Keratinocyte (primary cell): ENCODE measurements around the gene MLPH. TPM values are rescaled to one million over a fixed set of nuclear protein-coding genes. Genes with fewer than 3 reads are reported as not detected.

ENCODE experiments used
- DNase-seq: peaks from one replicate; pipeline ENCODE4 v3.0.0-alpha.2; 2011; ENCODE audit warnings: low read depth, missing footprints, low spot score
- FAIRE-seq: peaks from 2 replicates; lab custom pipeline; 2011; peaks lifted over from hg19 to GRCh38; lab: Jason Lieb, UNC
- H2AFZ ChIP-seq: 2 replicates; pipeline ENCODE4 v1.6.0; 2012; ENCODE audit warnings: low read length, control low read depth, inconsistent platforms; ENCODE audit not compliant: control insufficient read depth
- H3K27ac ChIP-seq: 2 replicates; pipeline ENCODE4 v1.5.1; 2011; ENCODE audit warnings: low read length; ENCODE audit not compliant: control insufficient read depth, insufficient read depth
- H3K27me3 ChIP-seq: 3 replicates; pipeline ENCODE4 v1.6.0; 2011; ENCODE audit warnings: low read length; ENCODE audit not compliant: control insufficient read depth, insufficient read depth; ENCODE audit errors: extremely low read depth
- H3K36me3 ChIP-seq, 2 experiments: 2 replicates in 1 of 2; 3 replicates in 1 of 2; pipeline ENCODE4 v1.5.1; 2011; ENCODE audit warnings: low read length in 2 of 2, mild to moderate bottlenecking in 1 of 2; ENCODE audit not compliant: control insufficient read depth in 2 of 2, insufficient read depth in 2 of 2; ENCODE audit errors: extremely low read depth in 1 of 2
- H3K4me1 ChIP-seq: 3 replicates; pipeline ENCODE4 v1.5.1; 2011; ENCODE audit warnings: low read length; ENCODE audit not compliant: control insufficient read depth, insufficient read depth; ENCODE audit errors: extremely low read depth
- H3K4me2 ChIP-seq: 3 replicates; pipeline ENCODE4 v1.6.0; 2011; ENCODE audit warnings: low read depth, low read length; ENCODE audit not compliant: control insufficient read depth, insufficient read depth; ENCODE audit errors: extremely low read depth
- H3K4me3 ChIP-seq, 3 experiments: fragments of 200-600 bp in 1 of 3; sonication (generic) in 1 of 3; 2 replicates in 2 of 3; 3 replicates in 1 of 3; pipeline ENCODE4 v1.5.1; 2011 to 2016; ENCODE audit warnings: low read length in 3 of 3, mild to moderate bottlenecking in 3 of 3, control low read depth in 2 of 3, inconsistent platforms in 1 of 3, low read depth in 1 of 3, mixed read lengths in 1 of 3, mixed run types in 1 of 3, moderate library complexity in 1 of 3; ENCODE audit not compliant: control insufficient read depth in 2 of 3, insufficient read depth in 2 of 3; ENCODE audit errors: extremely low read depth in 1 of 3
- H3K79me2 ChIP-seq: 2 replicates; pipeline ENCODE4 v1.6.0; 2012; ENCODE audit warnings: low read length; ENCODE audit not compliant: control insufficient read depth, insufficient read depth
- H3K9ac ChIP-seq: 3 replicates; pipeline ENCODE4 v1.6.0; 2011; ENCODE audit warnings: low read length; ENCODE audit not compliant: control insufficient read depth, insufficient read depth; ENCODE audit errors: extremely low read depth
- H3K9me1 ChIP-seq: 3 replicates; pipeline ENCODE4 v1.6.0; 2011; ENCODE audit warnings: low read length; ENCODE audit not compliant: control insufficient read depth, insufficient read depth; ENCODE audit errors: extremely low read depth
- H3K9me3 ChIP-seq: 2 replicates; pipeline ENCODE4 v1.5.1; 2012; ENCODE audit warnings: low read depth, low read length; ENCODE audit not compliant: control insufficient read depth
- H4K20me1 ChIP-seq: 3 replicates; pipeline ENCODE4 v1.6.0; 2011; ENCODE audit warnings: low read length; ENCODE audit not compliant: control insufficient read depth, insufficient read depth; ENCODE audit errors: extremely low read depth
- EZH2 ChIP-seq: IDR thresholded peaks from one replicate; pipeline ENCODE4 v1.6.1; 2012; ENCODE audit warnings: inconsistent platforms, mild to moderate bottlenecking, low read length, moderate library complexity
- dilution Hi-C: fragments of 300-500 bp; cut with MboI; formaldehyde crosslinking; loops from one replicate; pipeline ENCODE4 v1.7.0; 2020; ENCODE audit warnings: low sequenced_read_pairs; ENCODE audit not compliant: extremely low pct_ligation_motif_present
- polyA plus RNA-seq, 5 experiments: library from polyadenylated mRNA; depleted of rRNA in 3 of 5; stranded (reverse) in 3 of 5; stranded (forward) in 1 of 5; unstranded in 1 of 5; fragments of >200 nt; gene quantifications; 1 replicate in 1 of 5; 2 replicates in 3 of 5; 3 replicates in 1 of 5; pipeline versions ENCODE4 v1.2.1 to v1.2.3, GENCODE V29; 2011 to 2012; ENCODE audit warnings: missing spikeins in 2 of 5, low read depth in 1 of 5, low replicate concordance in 1 of 5
- TF ChIP-seq, protein P1 (sequence below), 3 experiments: IDR thresholded peaks in 1 of 3; conservative IDR thresholded peaks in 1 of 3; optimal IDR thresholded peaks in 1 of 3; 2 replicates in 2 of 3; 3 replicates in 1 of 3; pipeline versions ENCODE3 to v1.5.1; 2011; ENCODE audit warnings: low read length in 3 of 3, mild to moderate bottlenecking in 3 of 3, moderate library complexity in 2 of 3, control low read depth in 1 of 3, inconsistent platforms in 1 of 3; ENCODE audit not compliant: insufficient read depth in 2 of 3; ENCODE audit errors: extremely low read depth in 1 of 3

MLPH gene
- polyA plus RNA-seq, 1 donor (not counting 4 experiments of a cell fraction or from before 2014, with no cell fraction given) = 0.67 TPM

DNA sequence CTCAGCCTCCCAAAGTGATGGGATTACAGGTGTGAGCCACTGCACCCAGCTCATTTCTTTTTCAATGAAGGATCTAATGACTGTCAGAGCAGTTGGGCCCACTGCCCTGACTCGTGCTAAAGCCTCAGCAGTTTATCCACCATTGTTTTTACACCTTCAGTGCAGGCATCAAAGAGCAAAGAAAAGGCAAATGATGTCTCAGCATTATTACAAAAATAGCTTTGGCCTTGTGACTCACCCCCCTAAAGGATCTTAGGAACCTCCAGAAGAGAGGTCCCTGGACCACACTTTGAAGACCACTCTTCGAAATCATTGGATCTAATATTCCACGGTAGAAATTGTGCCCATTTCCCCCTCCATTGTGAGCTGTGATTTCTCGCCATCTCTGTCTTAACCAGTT, 21.3 kb downstream of the MLPH start:
- Histone ChIP-seq H2AFZ (no peak overlapping the region), H3K9me1 (no peaks in the 10 kb centered on the region), H3K4me2 (no peak overlapping the region), H3K79me2 (no peaks in the 10 kb centered on the region), H3K4me1 (no peaks in the 10 kb centered on the region), H3K36me3 (no peaks in the 10 kb centered on the region), H4K20me1 (no peaks in the 10 kb centered on the region), H3K9ac (no peak overlapping the region), H3K9me3 (no peaks in the 10 kb centered on the region), H3K27me3 (no peaks in the 10 kb centered on the region), H3K27ac (no peak overlapping the region), H3K4me3 (no peak overlapping the region)
- TF ChIP-seq, protein P1, sequence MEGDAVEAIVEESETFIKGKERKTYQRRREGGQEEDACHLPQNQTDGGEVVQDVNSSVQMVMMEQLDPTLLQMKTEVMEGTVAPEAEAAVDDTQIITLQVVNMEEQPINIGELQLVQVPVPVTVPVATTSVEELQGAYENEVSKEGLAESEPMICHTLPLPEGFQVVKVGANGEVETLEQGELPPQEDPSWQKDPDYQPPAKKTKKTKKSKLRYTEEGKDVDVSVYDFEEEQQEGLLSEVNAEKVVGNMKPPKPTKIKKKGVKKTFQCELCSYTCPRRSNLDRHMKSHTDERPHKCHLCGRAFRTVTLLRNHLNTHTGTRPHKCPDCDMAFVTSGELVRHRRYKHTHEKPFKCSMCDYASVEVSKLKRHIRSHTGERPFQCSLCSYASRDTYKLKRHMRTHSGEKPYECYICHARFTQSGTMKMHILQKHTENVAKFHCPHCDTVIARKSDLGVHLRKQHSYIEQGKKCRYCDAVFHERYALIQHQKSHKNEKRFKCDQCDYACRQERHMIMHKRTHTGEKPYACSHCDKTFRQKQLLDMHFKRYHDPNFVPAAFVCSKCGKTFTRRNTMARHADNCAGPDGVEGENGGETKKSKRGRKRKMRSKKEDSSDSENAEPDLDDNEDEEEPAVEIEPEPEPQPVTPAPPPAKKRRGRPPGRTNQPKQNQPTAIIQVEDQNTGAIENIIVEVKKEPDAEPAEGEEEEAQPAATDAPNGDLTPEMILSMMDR (optimal IDR thresholded peaks at IDR 0.05 in 1 of 3, IDR thresholded peaks at IDR 0.05 in 1 of 3, conservative IDR thresholded peaks at IDR 0.05 in 1 of 3; ENCODE audit: extremely low read depth in 1 of 3, insufficient read depth in 2 of 3, low read length in 3 of 3) = no peak
- no peak for TF ChIP-seq EZH2
- no peak for DNase-seq
- FAIRE-seq = no peak
- dilution Hi-C loops = no loop called here

GRCh38 chr2:237509151-237509550, 22.1 kb downstream of the MLPH start:
- H3K9ac ChIP-seq = no peak overlapping the region
- H3K4me2 ChIP-seq = no peak overlapping the region
- no peaks in the 10 kb centered on the region for H3K36me3 ChIP-seq
- DNase-seq = no peak
- FAIRE-seq = no peak
- no peaks in the 10 kb centered on the region for H3K9me3 ChIP-seq
- H4K20me1 ChIP-seq = no peaks in the 10 kb centered on the region
- no peak overlapping the region for H3K4me3 ChIP-seq
- H3K4me1 ChIP-seq = no peaks in the 10 kb centered on the region
- no peaks in the 10 kb centered on the region for H3K79me2 ChIP-seq
- no peak overlapping the region for H3K27ac ChIP-seq
- dilution Hi-C loops = no loop called here
- no peak for TF ChIP-seq EZH2
- TF ChIP-seq, protein P1 (optimal IDR thresholded peaks at IDR 0.05 in 1 of 3, IDR thresholded peaks at IDR 0.05 in 1 of 3, conservative IDR thresholded peaks at IDR 0.05 in 1 of 3; ENCODE audit: extremely low read depth in 1 of 3, insufficient read depth in 2 of 3, low read length in 3 of 3) = no peak
- no peaks in the 10 kb centered on the region for H3K9me1 ChIP-seq
- no peaks in the 10 kb centered on the region for H3K27me3 ChIP-seq
- no peak overlapping the region for H2AFZ ChIP-seq
